A673 (cell line): ENCODE data around the gene SYNPO. TPM values are rescaled to one million over a fixed set of nuclear protein-coding genes. Genes with fewer than 3 reads are reported as not detected.

Experiments used
- BruUV-seq: library from RNA; stranded (reverse); fragments of 400-500 nt; replicated peaks from 2 replicates; lab custom pipeline; 2021; lab: Mats Ljungman, UMichigan
- CTCF ChIA-PET: fragments of 300-600 bp; sonication (Branson Sonifier 250); formaldehyde crosslinking; loops from one replicate; lab custom pipeline; 2022; ENCODE audit warnings: antibody characterized with exemption; lab: Charles Lee
- POLR2A ChIA-PET: fragments of 300-600 bp; sonication (Branson Sonifier 250); formaldehyde crosslinking; loops from one replicate; lab custom pipeline; 2022; ENCODE audit warnings: antibody characterized with exemption; ENCODE audit not compliant: low non-redundant PET; lab: Charles Lee
- DNase-seq: peaks from one replicate; pipeline ENCODE4 v3.0.0-alpha.2; 2015; ENCODE audit warnings: low spot score
- H3K27ac ChIP-seq: fragments of 200-600 bp; sonication (generic); 2 replicates; pipeline ENCODE4 v1.5.1; 2016; ENCODE audit warnings: mixed run types, low read depth, mild to moderate bottlenecking, mixed read lengths, antibody characterized with exemption, low read length; ENCODE audit not compliant: poor library complexity, severe bottlenecking
- H3K27me3 ChIP-seq: fragments of 200-600 bp; sonication (generic); replicated peaks from 2 replicates; pipeline ENCODE4 v1.6.1; 2017; ENCODE audit warnings: mixed run types, low read depth, mild to moderate bottlenecking, mixed read lengths, antibody characterized with exemption, low read length; ENCODE audit not compliant: insufficient read depth, poor library complexity
- H3K36me3 ChIP-seq: fragments of 200-600 bp; sonication (generic); 2 replicates; pipeline ENCODE4 v1.6.1; 2016; ENCODE audit warnings: mixed run types, mild to moderate bottlenecking, mixed read lengths, antibody characterized with exemption, low read length; ENCODE audit not compliant: insufficient read depth, poor library complexity, severe bottlenecking
- H3K4me1 ChIP-seq: fragments of 200-600 bp; sonication (generic); 2 replicates; pipeline ENCODE4 v1.6.1; 2017; ENCODE audit warnings: mixed run types, mild to moderate bottlenecking, mixed read lengths, antibody characterized with exemption, low read length; ENCODE audit not compliant: insufficient read depth, poor library complexity, severe bottlenecking
- H3K4me3 ChIP-seq: fragments of 200-600 bp; sonication (generic); 2 replicates; pipeline ENCODE4 v1.5.1; 2016; ENCODE audit warnings: low read depth, mixed run types, mild to moderate bottlenecking, mixed read lengths, low read length; ENCODE audit not compliant: poor library complexity, severe bottlenecking
- H3K9me3 ChIP-seq: fragments of 200-600 bp; sonication (generic); 2 replicates; pipeline ENCODE4 v1.6.1; 2016; ENCODE audit warnings: mixed run types, low read depth, mild to moderate bottlenecking, mixed read lengths, antibody characterized with exemption, low read length; ENCODE audit not compliant: poor library complexity, severe bottlenecking
- EZH2 ChIP-seq: fragments of 200-600 bp; sonication (generic); IDR thresholded peaks from 2 replicates; pipeline ENCODE4 v1.6.1; 2017; ENCODE audit warnings: borderline replicate concordance, low read depth, mild to moderate bottlenecking, mixed read lengths, antibody characterized with exemption, low read length; ENCODE audit not compliant: poor library complexity, severe bottlenecking
- intact Hi-C: fragments of 100-400 bp; cut with micrococcal nuclease; formaldehyde crosslinking; loops from one replicate; pipeline ENCODE4 v1.10.0; 2022; ENCODE audit not compliant: unreplicated experiment
- total RNA-seq: library from RNA; stranded (reverse); gene quantifications from 2 replicates; pipeline ENCODE4 v1.2.3, GENCODE V29; 2021
- TF ChIP-seq, protein P1 (sequence below): fragments of 300-800, 200-600 bp; sonication (generic); conservative IDR thresholded peaks from 2 replicates; pipeline ENCODE4 v1.5.1; 2017; ENCODE audit warnings: low read depth, mild to moderate bottlenecking, antibody characterized with exemption, low read length, moderate library complexity, mixed read lengths

Gene SYNPO
- total RNA-seq, 1 experiment from 2014 or later = 7.6 TPM

DNA sequence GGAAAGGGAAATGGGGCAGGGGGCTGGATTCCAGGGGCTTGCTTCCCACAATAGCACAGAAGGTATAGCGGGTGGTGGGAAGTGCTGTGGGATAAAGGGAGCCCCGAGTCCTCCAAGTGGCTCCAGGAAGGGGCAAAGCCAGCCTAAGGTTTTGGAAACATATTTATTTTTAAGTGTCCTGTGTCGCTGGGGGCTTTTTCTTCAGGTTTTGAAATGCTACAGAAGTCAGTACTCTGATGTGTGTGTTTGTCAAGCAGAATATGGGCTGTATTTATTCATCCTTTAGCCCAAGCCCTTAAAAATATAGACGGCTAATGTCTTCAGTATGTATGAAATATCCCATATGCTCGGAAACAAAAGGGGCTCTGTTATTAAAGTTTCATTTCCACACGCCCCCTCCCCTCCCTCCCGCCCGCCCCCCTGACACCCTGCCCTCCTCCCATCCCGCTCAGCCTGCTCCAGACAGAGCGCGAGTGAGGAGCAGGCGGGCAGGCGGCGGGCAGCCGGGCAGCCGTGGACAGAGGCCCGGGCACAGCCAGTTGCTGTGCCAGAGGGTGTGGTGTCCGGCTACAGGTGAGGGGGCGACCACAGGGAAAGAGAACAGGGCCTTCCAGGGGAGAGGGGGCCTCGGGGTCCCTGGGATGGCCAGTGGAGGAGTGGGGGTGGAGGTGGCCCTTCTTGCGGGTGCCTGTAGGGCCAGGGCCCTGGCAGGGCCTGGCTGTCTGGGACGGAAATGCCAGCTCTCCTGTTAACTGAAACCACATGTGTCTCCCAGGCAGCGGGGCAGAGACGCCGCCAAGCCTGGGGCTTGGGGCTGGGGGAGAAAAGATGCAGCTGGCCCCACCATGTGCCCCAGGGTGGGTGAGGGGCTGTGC lies 39.6 kb upstream of the SYNPO start:
- CTCF ChIA-PET = no interaction called here

DNA sequence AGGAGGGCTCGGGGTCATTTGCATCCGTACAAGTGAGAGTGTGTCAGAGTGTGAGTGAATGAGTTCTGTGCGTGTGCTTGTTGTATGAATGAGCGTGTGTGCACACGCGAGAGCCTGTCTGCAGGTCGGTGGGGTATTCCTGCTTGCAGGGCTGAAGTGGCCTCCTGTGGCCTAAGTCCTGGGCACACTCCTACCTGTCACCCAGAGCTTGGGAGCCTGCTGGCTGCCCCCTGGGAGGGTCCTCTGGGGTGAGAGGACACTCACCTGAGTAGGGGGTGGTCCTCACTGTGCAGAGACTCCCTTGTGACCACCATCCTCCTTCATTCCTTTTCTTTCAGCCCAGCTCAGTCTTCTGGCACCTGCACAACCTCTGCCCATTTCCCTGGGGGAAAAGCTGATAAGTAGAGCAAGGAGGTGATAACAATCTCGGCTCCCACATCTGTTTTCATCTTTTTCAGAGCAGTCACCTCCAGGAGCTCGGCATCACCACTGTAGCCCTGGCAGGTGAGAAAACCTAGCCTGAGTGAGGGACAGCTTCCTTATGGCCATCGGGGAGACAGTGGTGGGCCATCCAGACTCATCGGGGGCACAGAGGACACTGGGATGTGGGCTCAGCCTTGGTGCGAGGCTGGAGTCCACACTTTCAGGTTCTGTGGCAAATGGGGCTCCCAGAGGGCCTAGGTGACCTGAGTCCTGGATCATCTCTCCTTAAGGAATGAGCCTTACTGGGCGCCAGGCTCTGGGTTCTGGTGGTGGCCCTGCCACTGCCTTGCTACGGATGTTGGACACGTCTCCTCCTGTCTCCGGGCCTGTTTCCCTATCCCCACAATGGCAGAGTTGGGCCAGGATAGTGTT lies 38.7 kb upstream of the SYNPO start:
- no peak overlapping the region for H3K4me3 ChIP-seq
- H3K27ac ChIP-seq = no peak overlapping the region
- TF ChIP-seq, protein P1, sequence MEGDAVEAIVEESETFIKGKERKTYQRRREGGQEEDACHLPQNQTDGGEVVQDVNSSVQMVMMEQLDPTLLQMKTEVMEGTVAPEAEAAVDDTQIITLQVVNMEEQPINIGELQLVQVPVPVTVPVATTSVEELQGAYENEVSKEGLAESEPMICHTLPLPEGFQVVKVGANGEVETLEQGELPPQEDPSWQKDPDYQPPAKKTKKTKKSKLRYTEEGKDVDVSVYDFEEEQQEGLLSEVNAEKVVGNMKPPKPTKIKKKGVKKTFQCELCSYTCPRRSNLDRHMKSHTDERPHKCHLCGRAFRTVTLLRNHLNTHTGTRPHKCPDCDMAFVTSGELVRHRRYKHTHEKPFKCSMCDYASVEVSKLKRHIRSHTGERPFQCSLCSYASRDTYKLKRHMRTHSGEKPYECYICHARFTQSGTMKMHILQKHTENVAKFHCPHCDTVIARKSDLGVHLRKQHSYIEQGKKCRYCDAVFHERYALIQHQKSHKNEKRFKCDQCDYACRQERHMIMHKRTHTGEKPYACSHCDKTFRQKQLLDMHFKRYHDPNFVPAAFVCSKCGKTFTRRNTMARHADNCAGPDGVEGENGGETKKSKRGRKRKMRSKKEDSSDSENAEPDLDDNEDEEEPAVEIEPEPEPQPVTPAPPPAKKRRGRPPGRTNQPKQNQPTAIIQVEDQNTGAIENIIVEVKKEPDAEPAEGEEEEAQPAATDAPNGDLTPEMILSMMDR = no peak
- TF ChIP-seq EZH2 = no peak
- peaks cover 29% of the 10 kb centered on the region for H3K4me1 ChIP-seq
- no peaks in the 10 kb centered on the region for H3K27me3 ChIP-seq
- ChIA-PET CTCF (no interaction called here), POLR2A (no interaction called here)
- no peaks in the 10 kb centered on the region for H3K36me3 ChIP-seq
- H3K9me3 ChIP-seq = no peaks in the 10 kb centered on the region
- no TSS peak for BruUV-seq
- DNase-seq = no peak
- intact Hi-C loops = no loop called here

More for the DNA sequence above, 39.6 kb upstream of the SYNPO start:
- BruUV-seq = no TSS peak
- intact Hi-C loops = no loop called here
- Histone ChIP-seq H3K27ac (peak overlapping the region; percentile 12), H3K27me3 (no peaks in the 10 kb centered on the region), H3K36me3 (no peaks in the 10 kb centered on the region), H3K9me3 (no peaks in the 10 kb centered on the region), H3K4me3 (no peak overlapping the region), H3K4me1 (peaks cover 38% of the 10 kb centered on the region)
- POLR2A ChIA-PET = no interaction called here
- DNase-seq = peak; percentile 52
- TF ChIP-seq, protein P1 = no peak
- TF ChIP-seq EZH2 = no peak

DNA sequence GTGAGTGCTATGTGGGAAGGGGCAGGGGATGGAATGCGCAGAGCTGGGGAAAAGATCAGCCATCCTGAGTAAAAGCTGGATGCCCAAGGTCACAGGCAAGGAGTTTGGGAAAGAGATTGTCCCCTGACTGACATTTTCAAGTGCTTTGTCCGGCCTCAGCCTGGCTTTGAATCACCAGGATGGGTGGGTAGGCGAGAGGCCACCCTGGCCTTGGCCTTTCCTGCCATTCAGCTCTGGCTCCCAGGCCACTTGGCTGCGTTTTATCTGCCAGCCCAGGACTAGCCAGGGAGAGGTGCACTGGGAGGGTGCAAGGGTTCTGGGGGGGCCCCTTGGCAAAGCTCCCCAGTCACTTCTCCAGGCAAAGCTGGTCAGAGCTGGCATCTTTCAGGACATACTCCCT lies 37.4 kb upstream of the SYNPO start:
- TF ChIP-seq, protein P1 = no peak
- TF ChIP-seq EZH2 = no peak
- no peak overlapping the region for H3K27ac ChIP-seq
- no peak for DNase-seq
- H3K4me3 ChIP-seq = no peak overlapping the region
- intact Hi-C loops = no loop called here
- BruUV-seq = no TSS peak
- H3K9me3 ChIP-seq = no peaks in the 10 kb centered on the region
- H3K27me3 ChIP-seq = no peaks in the 10 kb centered on the region
- CTCF ChIA-PET = no interaction called here
- POLR2A ChIA-PET = no interaction called here
- peaks cover 24% of the 10 kb centered on the region for H3K4me1 ChIP-seq
- no peaks in the 10 kb centered on the region for H3K36me3 ChIP-seq
